Stimulated activated CD8-positive, alpha-beta memory T cell treated with anti-CD3 and anti-CD28 coated beads, Interleukin-4, amount 100 ng/mL, for 24 hours (primary cell): ENCODE results near the gene CHST9.

Experiments used
- DNase-seq: peaks from one replicate; pipeline ENCODE4 v3.0.0-alpha.2; 2020; ENCODE audit warnings: low read depth

Gene CHST9

DNA sequence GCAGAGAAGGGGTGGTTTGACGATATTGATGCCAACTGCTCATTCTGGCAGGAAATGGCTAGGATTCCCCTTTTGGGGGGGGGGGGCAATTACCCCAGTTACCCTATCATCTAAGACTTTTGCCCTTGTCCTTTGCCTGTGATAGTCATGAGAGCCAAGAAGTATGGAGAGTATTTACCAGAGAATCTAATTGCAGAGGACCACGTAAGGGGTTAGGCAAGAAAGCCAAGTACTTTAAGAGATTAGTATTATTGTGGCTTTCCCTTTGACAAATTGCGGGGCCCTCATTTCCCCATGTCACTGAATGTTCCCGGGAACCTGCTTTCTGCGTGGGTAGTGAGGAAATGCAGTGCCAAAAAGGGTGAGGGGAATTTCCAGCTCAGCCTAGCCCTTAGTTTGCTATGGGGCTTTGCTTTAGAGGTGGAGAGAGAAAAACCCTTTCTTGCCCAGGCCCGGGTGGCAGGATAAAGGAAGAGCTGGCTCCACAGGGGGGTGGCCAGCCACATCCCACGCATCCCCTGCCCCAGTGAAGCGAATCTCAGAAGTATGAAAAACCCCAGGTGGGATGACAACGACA, 321.1 kb downstream of the CHST9 start:
- DNase-seq, result no peak

DNA sequence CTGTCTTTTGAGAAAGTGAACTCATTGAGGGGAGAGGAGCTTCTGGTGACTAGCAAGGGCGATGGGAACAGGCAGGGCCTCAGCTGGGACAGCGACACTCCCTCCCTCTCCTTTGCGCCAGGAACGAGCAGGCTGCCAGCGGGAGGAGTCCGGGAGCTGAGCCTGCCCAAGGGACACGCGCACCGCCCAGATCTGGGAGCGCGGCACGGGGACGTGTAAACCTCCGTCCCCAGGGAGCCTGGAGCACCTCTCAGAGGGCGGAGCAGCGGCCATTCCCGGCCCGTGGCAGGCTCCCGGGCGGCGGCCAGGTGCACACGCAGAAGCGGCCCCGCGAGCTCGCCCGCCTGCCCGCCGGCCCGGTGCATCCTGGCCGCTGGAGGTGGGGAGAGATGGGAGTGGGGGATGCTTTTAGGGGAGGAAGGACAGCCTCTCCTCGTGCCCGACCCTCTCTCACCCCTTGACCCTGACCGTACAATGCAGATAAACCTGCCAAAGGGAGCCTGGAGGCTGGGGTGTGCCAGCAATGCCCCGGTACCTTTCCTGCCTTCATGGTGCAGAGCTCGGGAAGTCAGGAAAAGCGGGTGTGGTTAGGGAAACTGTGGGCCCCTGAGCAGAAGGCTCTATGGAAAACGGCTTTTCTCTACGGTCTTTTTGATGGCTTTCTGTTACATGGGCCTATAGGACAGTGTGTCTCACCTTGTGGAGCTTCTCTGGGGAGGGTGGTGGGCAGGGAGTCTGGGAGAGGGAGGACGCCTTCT, 321.8 kb downstream of the CHST9 start:
- DNase-seq, result no peak

DNA sequence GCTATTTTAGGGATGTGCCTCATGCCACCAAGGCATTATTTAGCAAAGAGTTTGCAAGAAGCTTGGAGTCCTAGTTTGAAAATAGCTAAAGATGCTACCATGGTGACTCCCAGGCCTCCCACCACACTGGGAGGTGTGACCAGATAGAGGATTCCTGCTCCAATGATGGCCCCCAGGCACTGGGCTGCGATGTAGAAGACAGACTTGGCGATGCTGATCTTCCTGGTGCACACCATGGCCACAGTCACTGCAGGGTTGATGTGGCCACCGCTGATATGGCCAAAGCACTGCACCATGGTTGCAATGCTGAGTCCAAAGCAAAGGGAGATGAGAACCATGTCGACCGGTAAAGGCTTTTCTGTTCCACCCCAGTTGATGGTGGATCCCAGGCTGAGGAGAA, 323.0 kb downstream of the CHST9 start:
- DNase-seq, result no peak
